GM12801 (cell line): ENCODE results near the gene NHERF1.

Source experiments
- CTCF ChIP-seq: IDR thresholded peaks from one replicate; pipeline ENCODE4 v1.5.1; 2011; ENCODE audit warnings: control low read depth; ENCODE audit not compliant: insufficient read length; ENCODE audit errors: extremely low read depth

Gene NHERF1

GRCh38 chr17:74758848-74759168, 10.4 kb downstream of the NHERF1 start:
- no peak for TF ChIP-seq CTCF

GRCh38 chr17:74759243-74759801, 10.9 kb downstream of the NHERF1 start:
- TF ChIP-seq CTCF, result no peak

GRCh38 chr17:74759941-74760340, 11.5 kb downstream of the NHERF1 start:
- TF ChIP-seq CTCF, result no peak

- TF ChIP-seq CTCF, result no peak
Observed at GRCh38 chr17:74760404-74761105, 12.1 kb downstream of the NHERF1 start.

- no peak for TF ChIP-seq CTCF
Observed at GRCh38 chr17:74761419-74761818, 13.0 kb downstream of the NHERF1 start.

GRCh38 chr17:74761931-74762330, 13.5 kb downstream of the NHERF1 start:
- TF ChIP-seq CTCF, result no peak

GRCh38 chr17:74763565-74764387, 15.3 kb downstream of the NHERF1 start:
- TF ChIP-seq CTCF, result no peak
